IMR-90 (cell line): Measurements from ENCODE around the gene PPIH. TPM values are rescaled to one million over a fixed set of nuclear protein-coding genes. Genes with fewer than 3 reads are reported as not detected.
"Not testable (repeated sequence)": the region's sequence is repeated elsewhere in the genome, so short reads cannot be mapped to it uniquely, and the experiment has no call there.

Experiments used
- ATAC-seq: fragments of 200-7000 bp; cut with Tn5 transposase; 2 replicates; pipeline ENCODE4 v1.9.1; 2020; ENCODE audit warnings: low read depth, mild to moderate bottlenecking, moderate library complexity
- BruUV-seq: library from RNA; stranded (reverse); fragments of 400-500 nt; replicated peaks from 2 replicates; lab custom pipeline; 2021; lab: Mats Ljungman, UMichigan
- CTCF ChIA-PET: fragments of 300-600 bp; formaldehyde crosslinking; extraction: SDS; loops from one replicate; lab custom pipeline; 2021; ENCODE audit warnings: antibody characterized with exemption; lab: Yijun Ruan, JAX
- POLR2A ChIA-PET: fragments of 300-600 bp; sonication (Branson Sonifier 250); formaldehyde crosslinking; loops from one replicate; lab custom pipeline; 2022; ENCODE audit warnings: antibody characterized with exemption; ENCODE audit not compliant: unreplicated experiment; lab: Charles Lee
- DNase-seq: peaks from one replicate; pipeline ENCODE4 v3.0.0; 2013
- H2AFZ ChIP-seq: replicated peaks from 2 replicates; pipeline ENCODE3; 2013; ENCODE audit warnings: low read length, mild to moderate bottlenecking; ENCODE audit not compliant: poor library complexity
- H2AK5ac ChIP-seq: 2 replicates; pipeline ENCODE4 v1.6.1; 2013; ENCODE audit warnings: low read depth, low read length, inconsistent platforms
- H2AK9ac ChIP-seq: replicated peaks from 2 replicates; pipeline ENCODE3; 2013; ENCODE audit warnings: mild to moderate bottlenecking, low read depth, low read length, moderate library complexity; ENCODE audit not compliant: poor library complexity
- H2BK120ac ChIP-seq: 2 replicates; pipeline ENCODE4 v1.6.1; 2013; ENCODE audit warnings: low read depth, low read length, inconsistent platforms
- H2BK15ac ChIP-seq: 3 replicates; pipeline ENCODE4 v1.6.1; 2013; ENCODE audit warnings: low read depth, low read length, inconsistent platforms
- H2BK20ac ChIP-seq: 2 replicates; pipeline ENCODE4 v1.6.1; 2013; ENCODE audit warnings: low read depth, mild to moderate bottlenecking, inconsistent platforms, low read length, moderate library complexity
- H2BK5ac ChIP-seq: 2 replicates; pipeline ENCODE4 v1.6.1; 2013; ENCODE audit warnings: mild to moderate bottlenecking, low read depth, low read length, inconsistent platforms; ENCODE audit not compliant: poor library complexity, severe bottlenecking
- H3K14ac ChIP-seq: replicated peaks from 2 replicates; pipeline ENCODE4 v1.6.1; 2013; ENCODE audit warnings: low read depth, low read length, inconsistent platforms
- H3K18ac ChIP-seq: 2 replicates; pipeline ENCODE4 v1.6.1; 2013; ENCODE audit warnings: low read depth, low read length, control low read depth
- H3K23ac ChIP-seq: 2 replicates; pipeline ENCODE4 v1.6.1; 2013; ENCODE audit warnings: low read depth, low read length, inconsistent platforms
- H3K27ac ChIP-seq: 2 replicates; pipeline ENCODE4 v1.5.1; 2013; ENCODE audit warnings: mild to moderate bottlenecking, control low read depth, low read length; ENCODE audit not compliant: insufficient read depth
- H3K27me3 ChIP-seq: 2 replicates; pipeline ENCODE4 v1.6.1; 2013; ENCODE audit warnings: low read length; ENCODE audit not compliant: control insufficient read depth, insufficient read depth
- H3K36me3 ChIP-seq: 2 replicates; pipeline ENCODE4 v1.6.1; 2013; ENCODE audit warnings: low read length, mixed read lengths; ENCODE audit not compliant: control insufficient read depth, insufficient read depth
- H3K4ac ChIP-seq: 2 replicates; pipeline ENCODE4 v1.6.1; 2013; ENCODE audit warnings: low read depth, low read length, inconsistent platforms
- H3K4me1 ChIP-seq: 2 replicates; pipeline ENCODE4 v1.6.1; 2013; ENCODE audit warnings: low read length, mixed read lengths; ENCODE audit not compliant: control insufficient read depth, insufficient read depth
- H3K4me2 ChIP-seq: 2 replicates; pipeline ENCODE4 v1.6.1; 2013; ENCODE audit warnings: low read depth, mild to moderate bottlenecking, control low read depth, low read length, moderate library complexity
- H3K4me3 ChIP-seq: 2 replicates; pipeline ENCODE4 v1.5.1; 2013; ENCODE audit warnings: low read depth, mild to moderate bottlenecking, control low read depth, low read length, moderate library complexity; ENCODE audit not compliant: insufficient read depth
- H3K56ac ChIP-seq: 2 replicates; pipeline ENCODE4 v1.6.1; 2013; ENCODE audit warnings: low read length, inconsistent platforms; ENCODE audit not compliant: insufficient read depth; ENCODE audit errors: extremely low read depth
- H3K79me1 ChIP-seq, 2 experiments: 2 replicates each; pipeline ENCODE4 v1.6.1; 2013; ENCODE audit warnings: low read length in 2 of 2, inconsistent platforms in 1 of 2, low read depth in 1 of 2
- H3K9ac ChIP-seq: 2 replicates; pipeline ENCODE4 v1.6.1; 2013; ENCODE audit warnings: low read depth, low read length, control low read depth
- H3K9me1 ChIP-seq: 2 replicates; pipeline ENCODE4 v1.6.1; 2013; ENCODE audit warnings: low read length, inconsistent platforms; ENCODE audit not compliant: insufficient read depth
- H3K9me3 ChIP-seq: 2 replicates; pipeline ENCODE4 v1.6.1; 2013; ENCODE audit warnings: low read length; ENCODE audit not compliant: control insufficient read depth, insufficient read depth
- H4K20me1 ChIP-seq: 2 replicates; pipeline ENCODE4 v1.6.1; 2013; ENCODE audit warnings: low read length, inconsistent platforms; ENCODE audit not compliant: insufficient read depth
- H4K5ac ChIP-seq: 2 replicates; pipeline ENCODE4 v1.6.1; 2013; ENCODE audit warnings: mild to moderate bottlenecking, low read depth, low read length, control low read depth
- H4K8ac ChIP-seq, 2 experiments: 2 replicates each; pipeline ENCODE4 v1.6.1; 2013; ENCODE audit warnings: low read depth in 2 of 2, low read length in 2 of 2, control low read depth in 1 of 2, inconsistent platforms in 1 of 2
- H4K91ac ChIP-seq: 2 replicates; pipeline ENCODE4 v1.6.1; 2013; ENCODE audit warnings: low read depth, low read length, inconsistent platforms; ENCODE audit not compliant: insufficient read depth
- RCOR1 ChIP-seq: IDR thresholded peaks from 2 replicates; pipeline ENCODE4 v1.6.1; 2012; ENCODE audit warnings: mild to moderate bottlenecking, low read length, improper control_type of control experiment; ENCODE audit not compliant: insufficient replicate concordance
- SMC3 ChIP-seq: fragments of 150-350 bp; IDR thresholded peaks from 2 replicates; pipeline ENCODE4 v1.6.1; 2016; ENCODE audit warnings: low read depth, mild to moderate bottlenecking, antibody characterized with exemption, low read length, moderate library complexity
- WGBS, 2 experiments: methylation state at CpG; one replicate each; pipeline versions ENCODE4 v1.1.5 to v1.1.7; 2013; ENCODE audit warnings: missing lambda C conversion rate in 2 of 2; ENCODE audit not compliant: insufficient read length in 1 of 2; ENCODE audit errors: extremely low coverage in 2 of 2; 5-methylcytosine and 5-hydroxymethylcytosine counted together
- dilution Hi-C: fragments of 300-500 bp; cut with HindIII; formaldehyde crosslinking; loops from one replicate; pipeline ENCODE4 v1.14.3; 2018; ENCODE audit warnings: low sequenced_read_pairs; ENCODE audit not compliant: unreplicated experiment
- in situ Hi-C: fragments of 300-500 bp; cut with MboI; formaldehyde crosslinking; loops from 3 replicates; pipeline ENCODE4 v1.14.3; 2019; ENCODE audit warnings: low sequenced_read_pairs, inconsistent platforms, mixed read lengths
- intact Hi-C: fragments of 100-400 bp; cut with micrococcal nuclease; formaldehyde crosslinking; loops from 2 replicates; pipeline ENCODE4 v1.10.0; 2022
- polyA plus RNA-seq, 3 experiments: library from polyadenylated mRNA; depleted of rRNA; stranded (reverse); fragments of >200 nt; gene quantifications; 2 replicates each; pipeline ENCODE4 v1.2.3, GENCODE V29; 2012; ENCODE audit warnings: low replicate concordance in 1 of 3
- total RNA-seq: library from RNA; depleted of rRNA; stranded (reverse); fragments of >200 nt; gene quantifications from 2 replicates; pipeline ENCODE4 v1.2.3, GENCODE V29; 2012

The PPIH gene
- total and polyA plus RNA-seq, 2 of the 4 experiments (the other 2 are of a cell fraction) = 22.4 to 52.1 TPM

DNA sequence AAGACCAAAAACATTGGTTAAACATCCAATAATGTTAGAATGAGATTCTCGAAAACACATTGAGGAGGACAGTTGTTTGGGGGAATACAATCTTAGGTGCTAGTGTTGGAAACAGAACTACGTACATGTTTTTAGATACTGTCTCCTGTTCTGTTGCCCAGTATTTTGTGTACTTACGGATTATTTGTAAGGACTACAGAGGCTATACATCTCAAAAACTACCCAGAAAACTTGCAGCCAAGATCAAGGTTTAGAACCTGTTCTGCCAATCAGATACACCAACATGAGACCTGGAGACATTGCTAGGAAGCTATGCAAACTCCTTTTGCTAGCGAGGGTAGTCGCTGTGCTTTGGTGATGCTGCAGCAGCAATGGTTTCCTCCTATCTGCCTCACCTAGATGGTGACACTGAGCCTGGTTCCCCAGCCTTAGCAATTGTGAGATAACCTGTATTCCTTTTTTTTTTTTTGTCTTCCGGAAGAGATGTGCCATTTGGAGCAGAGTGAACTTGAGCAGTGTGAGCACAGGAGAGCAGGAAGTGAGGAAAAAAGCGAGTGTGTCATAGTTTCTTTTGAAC is 45.8 kb downstream of the PPIH start:
- CTCF ChIA-PET = no interaction called here
- Histone ChIP-seq H3K9me1 (peaks cover 3% of the 10 kb centered on the region), H3K4ac (no peak overlapping the region), H3K4me3 (no peak overlapping the region), H2BK20ac (no peak overlapping the region), H4K5ac (no peak overlapping the region), H3K14ac (no peak overlapping the region), H3K4me1 (no peaks in the 10 kb centered on the region), H3K9me3 (no peaks in the 10 kb centered on the region), H4K20me1 (peaks cover 12% of the 10 kb centered on the region; the same call in 1 of the 2 replicates), H3K36me3 (peaks cover 39% of the 10 kb centered on the region), H4K91ac (no peak overlapping the region), H3K23ac (no peak overlapping the region), H2AFZ (no peak overlapping the region), H2AK9ac (no peak overlapping the region), H3K79me1 (peaks cover 18 to 49% of the 10 kb centered on the region in 2 experiments), H4K8ac (no peak overlapping the region), H3K18ac (no peak overlapping the region), H2BK15ac (no peak overlapping the region), H2AK5ac (no peak overlapping the region), H2BK120ac (no peak overlapping the region), H3K27ac (no peak overlapping the region), H3K56ac (no peak overlapping the region), H3K27me3 (no peaks in the 10 kb centered on the region), H2BK5ac (no peak overlapping the region), H3K4me2 (no peak overlapping the region), H3K9ac (no peak overlapping the region)
- in situ Hi-C loops = no loop called here
- DNase-seq (no peak), ATAC-seq (no peak)
- no peak for TF ChIP-seq SMC3
- TF ChIP-seq RCOR1 = no peak
- WGBS, 2 experiments = 100% methylated on average over 2 of the region's 7 CpGs; no CpG with 5 or more reads in 1 of the 2 experiments
- intact Hi-C loops = no loop called here
- dilution Hi-C loops = no loop called here
- POLR2A ChIA-PET = no interaction called here
- BruUV-seq = no TSS peak

DNA sequence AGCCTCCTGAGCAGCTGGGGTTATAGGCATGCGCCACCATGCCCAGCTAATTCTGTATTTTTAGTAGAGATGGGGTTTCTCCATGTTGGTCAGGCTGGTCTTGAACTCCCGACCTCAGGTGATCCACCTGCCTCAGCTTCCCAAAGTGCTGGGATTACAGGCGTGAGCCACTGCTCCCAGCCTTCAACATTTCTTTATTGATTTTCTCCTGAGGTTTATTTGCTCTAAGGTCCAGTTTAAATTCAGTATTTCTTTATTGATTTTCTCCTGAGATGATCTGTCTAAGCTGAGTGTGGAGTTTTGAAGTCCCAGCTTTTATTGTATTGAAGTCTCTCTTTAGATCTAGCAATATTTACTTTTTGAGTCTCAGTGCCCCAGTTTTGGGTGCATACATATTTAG is 54.6 kb downstream of the PPIH start:
- H3K4me2 ChIP-seq, H2AK5ac ChIP-seq, H3K18ac ChIP-seq, POLR2A ChIA-PET, H4K8ac ChIP-seq, H3K9me1 ChIP-seq, H2AFZ ChIP-seq, H2BK15ac ChIP-seq, H3K9ac ChIP-seq, intact Hi-C loops, H2BK5ac ChIP-seq, H3K4me1 ChIP-seq, H4K5ac ChIP-seq, DNase-seq, dilution Hi-C loops, H3K56ac ChIP-seq, H2BK120ac ChIP-seq, H3K4ac ChIP-seq, H2BK20ac ChIP-seq, H3K4me3 ChIP-seq, H3K27ac ChIP-seq, H3K27me3 ChIP-seq, H3K9me3 ChIP-seq, in situ Hi-C loops, H4K91ac ChIP-seq, H3K23ac ChIP-seq, ATAC-seq, H3K14ac ChIP-seq, BruUV-seq, H3K36me3 ChIP-seq, H4K20me1 ChIP-seq, H2AK9ac ChIP-seq: not testable (repeated sequence)
- CTCF ChIA-PET = interaction anchor here (1.0 kb wide), 1 partner anchor 131 kb away, joined by 3 read pairs; no protein-coding TSS in a partner anchor
- no CpG with 5 or more reads among the region's 3 CpGs for whole genome bisulfite sequencing, 2 experiments
- H3K79me1 ChIP-seq = peaks cover 3 to 39% of the 10 kb centered on the region in 2 experiments; a peak in 3 of 4 replicates
